HepG2 (cell line): ENCODE data around the gene KLKB1. TPM values are rescaled to one million over a fixed set of nuclear protein-coding genes. Genes with fewer than 3 reads are reported as not detected.

Experiments used
- DBP ChIP-seq: sonication (generic); formaldehyde crosslinking; IDR thresholded peaks from 2 replicates; pipeline ENCODE4 v1.4.0; 2020; ENCODE audit warnings: missing genetic modification reagents; ENCODE audit errors: not compliant biosample characterization
- EZH2 ChIP-seq: conservative IDR thresholded peaks from 2 replicates; pipeline ENCODE4 v1.6.1; 2012; ENCODE audit warnings: mild to moderate bottlenecking, low read depth, low read length, moderate library complexity
- MYPOP ChIP-seq: sonication (generic); formaldehyde crosslinking; IDR thresholded peaks from 2 replicates; pipeline ENCODE4 v1.8.1; 2023; ENCODE audit warnings: mild to moderate bottlenecking, moderate library complexity, missing genetic modification reagents
- NR1H2 ChIP-seq: sonication (generic); formaldehyde crosslinking; IDR thresholded peaks from 2 replicates; pipeline ENCODE4 v1.8.1; 2022; ENCODE audit warnings: low read depth, missing genetic modification reagents, borderline replicate concordance
- PATZ1 ChIP-seq: sonication (generic); formaldehyde crosslinking; IDR thresholded peaks from 2 replicates; pipeline ENCODE4 v1.4.0; 2020; ENCODE audit warnings: missing genetic modification reagents
- RFX1 ChIP-seq: fragments of 450-650 bp; IDR thresholded peaks from 2 replicates; pipeline ENCODE4 v1.6.1; 2017
- RFXAP ChIP-seq: sonication (generic); formaldehyde crosslinking; IDR thresholded peaks from 2 replicates; pipeline ENCODE4 v1.4.0; 2020; ENCODE audit warnings: missing genetic modification reagents, borderline replicate concordance
- SMARCE1 ChIP-seq: fragments of 450-650 bp; IDR thresholded peaks from 2 replicates; pipeline ENCODE4 v1.6.1; 2017; ENCODE audit warnings: borderline replicate concordance
- SMYD3 ChIP-seq: sonication (generic); formaldehyde crosslinking; IDR thresholded peaks from 2 replicates; pipeline ENCODE4 v1.8.1; 2023; ENCODE audit warnings: mild to moderate bottlenecking, missing genetic modification reagents
- SNAI1 ChIP-seq: sonication (generic); formaldehyde crosslinking; IDR thresholded peaks from 2 replicates; pipeline ENCODE4 v1.5.0; 2020; ENCODE audit warnings: mild to moderate bottlenecking, missing genetic modification reagents, borderline replicate concordance
- SOX5 ChIP-seq: IDR thresholded peaks from 2 replicates; pipeline ENCODE4 v1.6.1; 2016; ENCODE audit warnings: borderline replicate concordance
- ZBTB43 ChIP-seq: sonication (generic); formaldehyde crosslinking; conservative IDR thresholded peaks from 2 replicates; pipeline ENCODE4 v1.4.0; 2020; ENCODE audit warnings: missing genetic modification reagents
- ZFP36L1 ChIP-seq: sonication (generic); formaldehyde crosslinking; IDR thresholded peaks from 2 replicates; pipeline ENCODE4 v1.8.0; 2022; ENCODE audit warnings: mild to moderate bottlenecking, missing genetic modification reagents, moderate library complexity
- ZNF18 ChIP-seq: sonication (generic); formaldehyde crosslinking; IDR thresholded peaks from 2 replicates; pipeline ENCODE4 v1.8.0; 2022; ENCODE audit warnings: mild to moderate bottlenecking, missing genetic modification reagents; ENCODE audit not compliant: insufficient replicate concordance
- ZNF34 ChIP-seq: sonication (generic); formaldehyde crosslinking; IDR thresholded peaks from 2 replicates; pipeline ENCODE4 v1.4.0; 2020; ENCODE audit warnings: mild to moderate bottlenecking, missing genetic modification reagents, borderline replicate concordance
- ZNF430 ChIP-seq: sonication (generic); formaldehyde crosslinking; IDR thresholded peaks from 2 replicates; pipeline ENCODE4 v1.9.0; 2021; ENCODE audit warnings: mild to moderate bottlenecking, missing genetic modification reagents
- ZNF772 ChIP-seq: sonication (generic); formaldehyde crosslinking; IDR thresholded peaks from 2 replicates; pipeline ENCODE4 v1.5.0; 2020; ENCODE audit warnings: mild to moderate bottlenecking, missing genetic modification reagents
- ZNF784 ChIP-seq: sonication (generic); formaldehyde crosslinking; IDR thresholded peaks from 2 replicates; pipeline ENCODE4 v1.5.1; 2020; ENCODE audit warnings: missing genetic modification reagents, mild to moderate bottlenecking, borderline replicate concordance
- polyA plus RNA-seq, 8 experiments: library from polyadenylated mRNA; depleted of rRNA in 3 of 8; stranded (reverse) in 7 of 8; unstranded in 1 of 8; fragments of >200 nt; fragmentation: Illumina TruSeq in 4 of 8; extraction: Trizol in 4 of 8; gene quantifications; 2 replicates each; pipeline versions ENCODE4 v1.2.1 to v1.2.3, GENCODE V29; 2011 to 2016; ENCODE audit warnings: low read depth in 4 of 8, missing spikeins in 1 of 8, mixed read lengths in 1 of 8; ENCODE audit not compliant: insufficient read depth in 1 of 8
- total RNA-seq, 5 experiments: library from RNA; depleted of rRNA; stranded (reverse); fragments of >200 nt; fragmentation: Illumina TruSeq; extraction: Trizol; gene quantifications; 2 replicates each; pipeline ENCODE4 v1.2.3, GENCODE V29; 2016; ENCODE audit warnings: low read depth in 1 of 5
- TF ChIP-seq, protein P1 (sequence below): sonication (generic); formaldehyde crosslinking; IDR thresholded peaks from 2 replicates; pipeline ENCODE4 v1.8.1; 2023; ENCODE audit warnings: missing genetic modification reagents, mild to moderate bottlenecking, borderline replicate concordance

KLKB1 gene
- total and polyA plus RNA-seq, 2 of the 13 experiments (the other 11 are each of a cell fraction or from before 2014, with no cell fraction given), result 0.26 to 0.49 TPM

DNA sequence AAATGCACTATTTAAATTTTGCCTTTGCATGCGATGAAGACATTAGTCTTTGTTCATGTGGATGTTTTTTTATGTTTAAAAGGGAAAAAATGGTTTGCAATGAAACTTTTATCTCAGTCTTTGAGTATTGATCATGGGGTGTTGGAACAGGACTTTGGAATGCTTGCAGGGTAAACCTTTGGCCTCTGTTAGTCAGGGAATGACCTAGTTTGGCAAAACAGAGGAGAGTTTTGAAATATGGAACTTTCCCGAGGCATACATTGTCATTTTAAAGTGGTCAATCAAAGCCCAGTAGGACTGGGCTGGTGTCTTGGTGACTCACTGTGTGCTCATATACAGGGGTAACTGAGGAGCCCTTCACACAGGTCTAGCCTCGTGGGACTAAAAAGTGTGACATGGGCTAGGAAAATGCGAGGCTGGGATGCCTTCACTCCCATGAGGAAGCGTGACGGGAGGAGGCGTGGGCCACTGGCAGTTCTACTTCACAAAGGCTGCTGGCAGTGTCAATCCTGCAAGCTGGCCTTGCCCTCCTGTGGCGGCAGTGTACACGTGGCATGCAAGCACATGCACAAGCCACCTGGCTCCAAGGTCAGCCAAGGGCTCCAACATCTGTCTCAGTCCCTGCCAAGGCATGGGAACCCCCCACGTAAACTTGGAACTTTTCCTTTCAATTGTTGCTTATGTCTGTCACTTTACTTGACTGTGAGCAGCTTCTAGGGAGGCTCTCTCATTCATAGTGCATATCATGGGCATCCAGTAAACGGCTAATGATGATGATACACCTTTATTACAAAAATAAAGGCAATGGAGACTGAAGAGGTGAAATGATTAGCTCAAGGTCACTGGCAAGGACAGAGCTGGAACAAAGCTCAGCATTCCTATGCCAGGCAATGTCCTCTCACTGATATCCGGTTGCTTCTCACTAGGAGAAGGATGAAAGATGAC, 33.5 kb downstream of the KLKB1 start (continued):
- no peak for TF ChIP-seq DBP
- TF ChIP-seq ZNF34, result peak; percentile 16; the same call in 1 of the 2 replicates
- peak; percentile 56; the same call in 1 of the 2 replicates for TF ChIP-seq RFXAP (CRISPR knock-in tag)
- TF ChIP-seq ZNF430 (CRISPR knock-in tag), result peak; percentile 73; the same call in 1 of the 2 replicates
- TF ChIP-seq SMARCE1, result no peak
- peak; percentile 80; the same call in 1 of the 2 replicates for TF ChIP-seq NR1H2
- TF ChIP-seq ZNF784, result no peak
- TF ChIP-seq PATZ1, result 0 out of 2 replicates have a peak, but pooled peaks have one; percentile 12
- TF ChIP-seq ZNF772 (CRISPR knock-in tag), result peak; percentile 39; the same call in 1 of the 2 replicates
- TF ChIP-seq SOX5, result 0 out of 2 replicates have a peak, but pooled peaks have one; percentile 41
- no peak for TF ChIP-seq RFX1
- no peak for TF ChIP-seq ZNF18 (CRISPR knock-in tag)
- TF ChIP-seq EZH2, result no peak
- TF ChIP-seq ZBTB43, result no peak; the same call in 1 of the 2 replicates
- peak; percentile 53; the same call in 1 of the 2 replicates for TF ChIP-seq SNAI1 (CRISPR knock-in tag)
- TF ChIP-seq SMYD3, result 0 out of 2 replicates have a peak, but pooled peaks have one; percentile 61
- peak; percentile 84 for TF ChIP-seq ZFP36L1 (CRISPR knock-in tag)
- TF ChIP-seq, protein P1, sequence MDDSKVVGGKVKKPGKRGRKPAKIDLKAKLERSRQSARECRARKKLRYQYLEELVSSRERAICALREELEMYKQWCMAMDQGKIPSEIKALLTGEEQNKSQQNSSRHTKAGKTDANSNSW, result no peak
- TF ChIP-seq MYPOP (CRISPR knock-in tag), result peak; percentile 47; the same call in 1 of the 2 replicates
